GM19023 (cell line): ENCODE results near the gene SEC61A2.
A peak's percentile ranks its signal among the peaks of the same experiment; 100 is the strongest.

Experiments used
- ATAC-seq: cut with Tn5 transposase; IDR thresholded peaks from one replicate; pipeline ENCODE4 v1.9.1; 2021; ENCODE audit warnings: mild to moderate bottlenecking, moderate library complexity; ENCODE audit not compliant: unreplicated experiment

SEC61A2 gene

DNA sequence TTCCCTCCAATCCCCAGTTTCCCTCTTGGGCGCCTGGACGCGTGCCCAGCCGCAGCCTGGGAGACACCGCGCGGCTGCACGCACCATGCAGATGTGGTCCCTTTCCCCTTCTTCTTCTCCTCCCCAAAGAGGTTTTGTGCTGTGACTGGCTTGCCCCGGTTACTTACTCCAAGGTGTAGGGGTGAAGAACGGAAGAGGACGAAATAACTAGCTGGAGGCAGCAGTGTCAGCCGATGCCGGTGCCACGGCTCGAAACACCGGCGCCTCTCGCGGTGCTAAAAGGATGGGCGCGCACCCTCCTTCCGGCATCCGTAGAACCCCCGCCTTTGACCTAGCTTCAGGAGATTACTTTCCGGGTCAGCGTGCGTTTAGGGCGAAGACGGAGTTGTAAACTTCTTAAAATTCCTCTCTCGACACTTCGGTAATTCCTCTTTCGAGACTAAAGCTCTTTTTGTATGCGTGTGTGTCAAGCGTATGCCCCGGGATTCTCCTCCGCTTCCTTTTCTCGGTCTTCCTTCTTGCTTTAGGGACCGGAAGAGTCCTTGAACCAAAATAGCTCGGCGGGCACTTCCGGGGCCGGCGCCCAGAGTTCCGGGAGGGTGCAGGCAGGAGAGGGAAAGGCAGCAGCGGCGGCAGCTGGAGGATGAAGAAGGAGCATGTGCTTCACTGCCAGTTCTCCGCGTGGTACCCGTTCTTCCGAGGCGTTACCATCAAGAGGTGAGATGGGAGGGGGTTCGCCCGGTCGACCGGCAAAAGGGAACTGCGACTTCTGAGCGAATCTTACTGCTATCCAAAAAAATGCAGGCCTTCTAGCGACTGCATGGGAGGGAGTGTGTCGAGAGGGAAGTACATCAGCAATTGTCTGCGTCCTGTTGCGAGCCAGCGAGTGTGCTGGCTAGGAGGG, 66.4 kb downstream of the SEC61A2 start, which contains the start of the genes CDC123 and NUDT5:
Gene CDC123 (plus strand): TSS at position 586 of the 904 bp plus-strand sequence. CDS start 58 bp downstream, at position 644.
Gene NUDT5 (minus strand): TSS at position 289 of the 904 bp plus-strand sequence. CDS start 9,600 bp downstream, outside the sequence.
- ATAC-seq, result peak; percentile 91

DNA sequence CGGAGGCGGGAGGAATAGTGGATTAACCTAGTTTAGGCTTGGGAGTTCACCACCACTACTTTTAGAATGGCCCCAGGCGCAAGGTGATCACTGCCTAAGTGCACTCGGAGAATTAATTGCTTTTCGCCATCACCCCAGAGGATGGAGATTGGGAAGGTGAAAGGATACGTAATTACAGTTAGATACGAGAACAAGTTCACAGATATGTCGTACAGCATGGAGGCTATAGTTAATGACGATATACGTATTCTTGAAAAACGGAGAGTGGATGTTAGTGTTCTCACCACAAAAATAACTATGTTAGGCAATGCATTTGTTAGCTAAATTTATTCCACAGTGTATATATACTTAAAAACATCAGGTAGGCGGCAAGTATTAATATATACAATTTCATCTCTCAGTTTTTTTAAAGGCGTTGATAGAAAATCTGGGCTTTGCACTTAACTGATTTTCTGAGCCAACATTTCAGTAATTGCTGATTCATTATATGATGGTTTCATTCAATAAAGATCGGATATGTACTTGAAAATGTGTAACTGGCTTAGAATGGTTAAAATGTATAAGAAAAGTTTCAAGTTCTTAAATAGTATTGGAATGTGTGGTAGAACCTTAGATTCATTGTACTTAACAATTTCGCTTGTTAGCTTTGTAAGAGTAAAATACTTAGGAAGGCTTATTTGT, 67.2 kb downstream of the SEC61A2 start:
- no peak for ATAC-seq

DNA sequence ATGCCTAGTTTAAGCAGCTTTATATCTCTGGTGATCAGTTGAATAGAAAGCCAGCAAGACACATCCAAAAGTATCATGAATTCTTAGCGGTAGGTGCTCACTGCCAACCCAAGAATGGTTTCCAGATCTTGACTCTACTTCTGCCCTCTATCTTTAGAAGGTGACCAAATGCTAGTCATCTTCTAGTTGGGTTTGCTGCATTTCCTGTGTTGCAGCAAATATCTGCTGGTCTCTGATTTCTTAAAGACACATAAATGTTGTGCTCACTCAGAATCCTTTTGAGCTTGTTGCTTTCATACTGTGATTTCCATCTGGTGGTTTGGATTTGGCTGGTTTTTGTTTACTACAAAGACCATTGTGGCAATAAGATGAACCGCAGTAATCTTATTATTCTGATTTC, 68.7 kb downstream of the SEC61A2 start:
- no peak for ATAC-seq

DNA sequence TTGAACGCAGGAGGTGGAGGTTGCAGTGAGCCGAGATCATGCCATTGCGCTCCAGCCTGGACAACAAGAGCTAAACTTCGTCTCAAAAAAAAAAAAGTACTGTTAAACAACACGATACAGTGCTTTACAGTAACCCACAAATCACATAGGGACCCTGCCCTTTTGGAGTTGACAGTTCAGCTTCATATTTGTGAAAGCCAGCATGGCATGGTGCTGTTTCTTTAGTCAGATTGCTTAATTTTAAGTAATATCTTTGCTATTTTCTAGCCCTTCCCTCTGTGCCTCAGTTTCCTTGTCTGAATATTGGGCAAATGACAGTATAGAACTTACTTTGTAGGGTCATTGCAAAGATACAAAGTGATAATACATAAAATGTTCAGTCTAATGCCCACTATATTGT, 71.4 kb downstream of the SEC61A2 start:
- no peak for ATAC-seq

DNA sequence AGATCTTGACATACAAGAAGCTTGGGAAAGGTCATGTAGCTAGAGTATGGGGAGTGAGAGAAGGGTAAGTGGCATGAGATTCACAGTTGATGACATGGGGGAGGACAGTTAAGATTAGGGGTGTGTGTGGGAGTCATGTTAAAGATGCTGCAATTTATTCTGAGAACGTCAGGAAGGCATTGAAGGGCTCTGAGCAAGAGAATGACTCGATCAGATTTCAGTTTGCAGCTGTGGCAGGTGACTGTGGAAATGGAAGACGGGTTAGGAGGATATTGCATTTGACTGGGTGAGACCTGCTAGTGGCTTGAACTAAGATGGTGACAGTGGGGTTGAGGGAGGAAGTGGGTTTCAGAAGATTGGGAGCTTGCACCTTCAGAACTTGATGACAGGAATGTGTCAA, 72.1 kb downstream of the SEC61A2 start:
- no peak for ATAC-seq

DNA sequence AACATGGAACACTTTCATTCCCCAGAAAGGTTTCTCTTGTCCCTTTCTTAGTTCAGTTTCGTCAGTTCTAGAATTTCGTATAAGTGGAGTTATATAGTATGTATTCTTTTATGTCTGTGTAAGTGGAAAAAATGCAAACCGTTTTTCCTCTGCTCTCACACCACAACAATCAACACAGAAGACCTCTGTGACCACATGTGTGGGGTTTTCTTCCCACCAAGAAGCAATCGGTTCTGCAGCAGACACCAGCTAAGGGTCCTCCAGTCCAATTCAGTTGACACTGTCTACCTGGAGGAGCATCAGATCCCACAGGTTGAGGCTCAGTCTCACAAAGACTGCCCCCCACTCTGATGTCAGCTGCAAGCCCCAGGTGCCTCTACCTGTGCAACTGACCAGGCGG, 72.7 kb downstream of the SEC61A2 start:
- no peak for ATAC-seq

DNA sequence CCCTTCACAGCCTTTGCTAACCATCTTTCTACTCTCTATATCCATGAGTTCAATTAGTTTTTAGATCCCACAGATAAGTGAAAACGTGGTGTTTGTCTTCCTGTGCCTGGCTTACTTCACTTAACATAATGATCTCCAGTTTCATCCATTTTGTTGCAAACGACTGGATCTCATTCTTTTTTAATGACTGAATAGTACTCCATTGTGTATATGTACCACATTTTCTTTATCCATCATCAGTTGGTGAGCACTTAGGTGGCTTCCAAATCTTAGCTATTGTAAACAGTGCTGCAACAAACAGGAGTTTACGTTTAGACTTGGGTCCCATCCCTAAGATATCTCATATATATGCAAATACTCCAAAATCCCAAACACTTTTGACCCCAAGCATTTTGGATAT, 75.6 kb downstream of the SEC61A2 start:
- no peak for ATAC-seq

DNA sequence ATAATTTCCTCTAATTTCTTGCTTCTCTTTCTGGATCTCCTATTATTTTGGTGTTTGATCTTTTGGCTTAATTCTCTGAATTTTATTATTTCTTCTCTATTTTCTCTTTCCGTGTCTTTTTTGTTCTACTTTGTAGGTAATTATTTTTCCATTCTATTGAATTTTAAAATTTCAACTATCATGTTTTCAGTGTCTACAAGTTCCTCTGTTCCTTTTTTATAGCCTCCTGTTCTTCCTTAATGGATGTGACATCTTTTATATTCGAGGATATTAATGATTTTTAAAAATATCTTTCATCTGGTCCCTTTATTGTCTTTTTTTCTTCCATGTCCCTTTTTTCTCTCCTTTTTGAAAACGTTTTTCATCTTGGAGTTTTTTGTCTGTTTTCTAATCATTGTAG, 77.6 kb downstream of the SEC61A2 start:
- no peak for ATAC-seq

DNA sequence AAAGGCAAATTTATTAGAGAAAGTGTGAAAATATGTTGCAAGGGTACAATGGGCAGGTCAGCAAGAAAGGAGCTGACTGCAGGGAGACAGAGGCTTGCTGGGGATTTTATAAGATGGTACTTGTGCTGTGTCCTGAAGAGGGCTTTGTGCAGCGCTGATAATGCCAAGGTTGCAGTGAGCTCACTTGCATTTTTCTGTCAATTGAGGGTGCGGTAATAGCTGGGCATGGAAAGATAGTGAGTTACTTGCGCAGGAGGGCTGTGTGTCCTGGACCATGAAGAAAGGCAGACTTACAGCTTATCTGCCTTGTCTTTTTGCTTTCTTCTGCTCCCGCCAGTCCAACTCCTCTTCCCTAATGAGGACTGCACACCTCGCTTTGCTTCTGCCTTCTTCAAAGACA, 79.0 kb downstream of the SEC61A2 start:
- ATAC-seq, result no peak

DNA sequence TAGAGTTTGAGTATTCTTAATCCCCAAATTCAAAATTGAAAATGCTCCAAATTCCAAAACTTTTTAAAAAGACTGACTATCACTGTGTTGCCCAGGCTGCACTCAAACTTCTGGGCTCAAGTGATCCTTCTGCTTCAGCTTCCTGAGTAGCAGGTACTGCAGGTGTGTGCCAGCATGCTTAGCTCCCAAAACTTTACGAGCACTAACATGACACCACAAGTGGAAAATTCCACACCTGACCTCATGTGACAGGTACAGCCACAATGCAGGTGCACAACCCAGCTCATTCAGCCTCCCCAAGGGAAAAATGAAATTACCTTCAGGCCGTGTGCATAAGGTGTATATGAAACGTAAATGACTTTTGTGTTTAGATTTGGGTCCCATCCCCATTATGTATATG, 83.0 kb downstream of the SEC61A2 start:
- ATAC-seq, result no peak

DNA sequence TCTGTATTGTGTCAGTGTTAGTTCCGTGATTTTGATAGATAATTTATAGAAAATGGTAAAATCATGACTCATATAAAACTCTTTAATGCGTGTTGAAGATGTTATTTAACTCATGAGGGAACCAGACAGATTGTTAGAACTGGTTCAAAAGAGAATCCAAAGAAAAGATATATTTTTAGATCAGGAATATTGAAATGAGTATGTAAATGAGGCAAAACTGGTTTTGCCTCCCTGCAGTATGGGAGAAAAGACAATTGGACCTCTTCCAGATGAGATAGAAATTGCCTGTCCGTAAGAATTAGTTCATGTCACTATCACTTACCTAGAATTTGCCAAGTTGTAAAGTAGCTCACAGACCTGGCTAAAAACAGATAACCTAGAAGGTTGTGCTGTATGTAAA, 84.1 kb downstream of the SEC61A2 start:
- no peak for ATAC-seq

DNA sequence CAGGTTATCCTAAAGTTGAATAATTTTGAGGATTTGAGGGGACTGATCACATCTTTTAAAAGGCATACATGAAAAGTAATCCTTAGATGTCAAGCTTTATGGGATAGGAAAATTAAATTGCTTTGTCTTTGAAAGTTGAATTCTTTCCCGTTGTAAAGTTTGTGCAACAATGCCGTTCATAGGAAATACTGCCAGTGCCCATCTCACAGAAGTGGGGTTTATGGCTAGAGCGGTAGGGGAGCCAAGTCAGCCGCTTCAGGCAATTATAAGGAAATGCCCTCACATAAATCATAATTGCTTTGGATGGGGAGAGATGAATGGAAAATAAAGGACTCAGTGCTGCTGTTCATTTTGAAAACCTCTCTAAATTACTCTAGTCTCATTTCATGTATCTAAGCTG, 84.6 kb downstream of the SEC61A2 start:
- ATAC-seq, result no peak

DNA sequence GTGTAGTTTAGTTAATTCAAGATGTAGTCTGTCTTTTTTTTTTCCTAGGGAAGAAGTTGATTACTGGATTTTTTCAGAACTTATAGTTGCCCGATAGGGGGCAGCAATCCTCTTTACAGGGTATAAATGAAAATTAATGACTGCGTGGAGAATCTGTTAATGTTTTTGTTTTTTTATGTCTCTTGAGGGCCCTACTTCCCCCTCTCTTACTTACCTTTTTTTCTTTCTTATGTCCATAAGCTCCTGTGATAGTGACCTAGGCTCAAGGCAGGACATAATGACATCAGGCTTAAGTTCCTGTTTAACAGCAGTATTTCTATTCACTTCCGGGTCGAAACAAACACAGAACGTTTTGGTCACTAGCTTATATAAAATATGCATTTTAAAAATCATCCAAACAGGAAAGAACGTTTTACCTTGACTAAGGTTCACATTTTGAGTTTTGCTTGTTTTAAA, 85.3 kb downstream of the SEC61A2 start:
- no peak for ATAC-seq
